Measurements from ENCODE around the gene ITPKB.
A peak's percentile ranks its signal among the peaks of the same experiment; 100 is the strongest.

The ITPKB gene

DNA sequence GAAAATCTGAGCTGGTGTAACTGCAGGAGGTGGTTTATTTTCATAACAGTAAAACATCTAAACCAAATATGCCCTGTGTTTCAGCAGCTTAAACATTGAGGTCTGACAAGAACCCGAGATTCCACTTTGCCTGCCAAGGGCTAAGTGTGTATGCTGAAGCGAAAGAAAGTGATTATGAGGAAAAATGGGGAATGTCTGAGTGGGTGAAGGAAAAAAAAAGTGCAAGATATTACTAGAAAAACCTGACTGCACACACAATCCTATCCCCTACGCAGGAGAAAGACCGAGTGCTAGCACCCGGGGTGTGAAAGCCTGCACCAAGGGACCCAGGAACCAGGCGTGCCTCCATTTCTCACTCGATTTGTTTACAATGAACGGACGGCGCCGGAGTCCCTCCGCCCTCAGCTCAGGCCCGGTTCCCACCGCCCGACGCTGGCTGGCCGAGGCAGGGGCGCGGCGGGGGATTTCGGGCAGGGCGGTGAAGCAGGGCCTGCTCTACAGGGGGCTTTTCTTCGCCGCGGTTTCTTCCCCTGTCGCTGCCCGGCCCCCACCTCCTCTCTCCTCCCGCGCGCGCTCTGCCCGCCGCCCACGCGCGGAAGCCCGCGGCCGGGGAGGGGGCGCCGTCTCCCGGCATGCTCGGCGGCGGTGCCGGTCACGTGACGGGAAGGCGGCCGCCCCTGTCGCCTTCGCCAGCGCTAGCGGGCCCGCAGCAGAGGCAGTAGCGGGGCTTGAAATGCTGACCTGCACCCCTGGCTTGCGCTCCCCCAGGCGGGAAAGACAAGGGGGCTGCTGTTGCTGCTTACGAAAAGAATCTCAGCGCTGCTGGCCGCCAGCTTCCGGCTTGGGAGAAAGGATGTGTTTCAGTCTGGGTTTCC is 35.9 kb downstream of the ITPKB start:
- peak; percentile 74 to 92 (median 84) for DNase-seq

DNA sequence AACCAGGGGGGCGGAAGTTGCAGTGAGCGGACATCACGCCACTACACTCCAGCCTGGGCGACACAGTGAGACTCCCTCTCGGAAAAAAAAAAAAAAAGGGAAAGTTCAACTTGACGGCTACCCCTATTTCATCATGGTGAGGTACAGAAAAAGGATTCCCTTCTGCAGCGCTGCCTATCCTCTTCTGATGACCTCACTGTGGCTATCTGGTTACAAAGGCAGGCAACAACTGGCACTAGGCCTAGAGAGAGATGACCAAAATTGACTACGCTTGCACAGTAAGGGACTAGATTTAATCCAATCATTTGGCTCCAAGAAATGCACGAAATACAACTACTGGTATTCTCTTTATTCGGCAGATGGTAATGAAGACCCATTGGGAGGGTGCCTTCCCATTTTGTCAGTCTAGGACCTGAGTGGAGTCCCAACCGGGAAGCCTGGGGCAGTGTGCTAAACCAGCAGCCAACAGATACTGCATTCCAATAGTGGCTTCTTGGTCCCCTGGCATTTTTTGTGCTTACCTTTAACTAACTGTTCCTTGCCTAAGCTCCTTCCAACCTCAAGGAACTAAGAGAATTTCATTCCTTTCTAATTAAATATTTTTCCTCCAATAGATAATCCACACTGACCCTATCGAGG is 36.6 kb downstream of the ITPKB start:
- DNase-seq = peak in 1 of 4 experiments; percentile 29

DNA sequence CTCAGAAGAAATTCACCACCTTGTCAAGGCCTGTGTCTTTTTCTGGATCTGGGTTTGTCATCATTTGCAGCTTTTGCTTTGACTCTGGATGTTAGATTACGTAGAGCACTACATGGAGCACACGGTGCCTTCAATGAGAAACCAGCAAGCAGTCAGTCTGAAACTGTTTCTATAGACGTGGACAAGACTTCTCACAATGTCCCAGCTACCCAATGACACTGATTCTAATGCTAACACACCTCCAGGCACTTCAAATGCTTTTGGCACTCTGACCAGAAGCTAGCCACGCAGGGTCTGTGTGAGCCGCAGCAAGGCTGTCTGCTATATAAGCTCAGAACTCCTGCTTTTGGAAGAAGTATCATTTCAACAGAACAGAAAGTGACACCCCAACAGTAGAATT is 38.2 kb downstream of the ITPKB start:
- no peak for DNase-seq

DNA sequence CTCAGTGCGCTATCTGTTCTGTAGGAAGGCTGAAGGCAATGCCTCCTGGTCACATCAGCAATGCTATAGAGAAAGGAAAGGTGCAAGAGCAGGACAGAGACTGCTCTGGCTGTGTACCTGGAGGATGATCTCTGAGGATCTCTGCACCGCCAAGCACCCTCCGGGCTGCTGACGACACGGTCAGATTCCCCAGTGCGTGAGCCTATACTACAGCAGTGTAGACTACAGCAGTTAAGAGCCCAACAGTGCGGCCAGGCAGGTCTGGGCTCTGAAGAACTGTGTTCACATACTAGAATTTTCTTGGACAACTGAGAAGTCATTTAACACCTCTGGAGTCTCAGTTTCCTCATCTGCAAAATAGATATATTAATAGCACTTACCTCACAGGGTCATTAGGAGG is 39.9 kb downstream of the ITPKB start:
- DNase-seq = no peak

DNA sequence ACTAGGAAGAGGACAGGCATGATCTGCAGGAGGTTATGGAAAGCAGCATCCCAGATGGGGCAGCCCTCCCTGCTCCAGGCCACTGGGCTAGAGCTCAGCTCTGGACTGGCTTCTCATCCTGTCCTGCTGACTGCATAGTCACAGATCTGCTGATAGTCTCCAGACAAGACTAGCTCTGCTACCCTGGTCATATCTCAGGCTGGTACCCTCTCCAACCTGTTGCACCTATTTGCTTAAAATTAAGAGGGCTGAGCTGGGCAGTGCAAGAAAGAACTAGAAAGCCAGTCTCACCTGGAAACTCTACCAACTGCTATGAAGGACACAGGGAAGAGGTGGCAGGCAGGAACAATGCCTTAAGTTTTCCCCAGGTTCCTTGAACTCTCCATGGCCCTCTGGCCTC is 40.4 kb downstream of the ITPKB start:
- no peak for DNase-seq

DNA sequence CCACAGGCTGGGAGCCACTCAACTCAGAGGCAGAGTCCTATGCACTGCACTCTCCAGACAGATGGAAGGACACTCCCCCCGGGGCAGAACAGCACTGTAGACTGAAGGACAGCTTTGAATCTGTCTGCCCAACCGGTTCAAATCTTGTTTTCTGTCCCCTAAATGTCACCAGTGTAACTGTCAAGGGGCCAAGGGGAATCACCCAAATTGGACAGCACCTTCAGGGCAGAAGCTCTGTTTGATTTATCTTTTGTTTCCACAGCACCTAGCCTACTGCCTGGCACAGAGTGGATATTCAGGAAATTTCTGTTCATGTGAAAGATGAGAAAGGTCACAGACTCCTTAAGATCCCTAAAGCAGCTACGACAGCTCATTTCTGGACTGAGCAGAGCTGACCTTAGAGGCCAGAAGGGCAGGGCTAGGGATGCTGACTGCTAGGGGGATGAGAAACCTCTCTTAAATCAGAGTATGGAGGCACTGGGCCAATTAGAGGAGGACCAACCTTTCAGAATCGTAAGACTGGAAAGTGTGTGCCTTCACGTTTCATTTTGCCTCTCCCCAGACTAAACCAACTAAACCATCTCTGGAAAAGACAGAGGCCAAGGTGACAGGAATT is 41.0 kb downstream of the ITPKB start:
- no peak for DNase-seq

DNA sequence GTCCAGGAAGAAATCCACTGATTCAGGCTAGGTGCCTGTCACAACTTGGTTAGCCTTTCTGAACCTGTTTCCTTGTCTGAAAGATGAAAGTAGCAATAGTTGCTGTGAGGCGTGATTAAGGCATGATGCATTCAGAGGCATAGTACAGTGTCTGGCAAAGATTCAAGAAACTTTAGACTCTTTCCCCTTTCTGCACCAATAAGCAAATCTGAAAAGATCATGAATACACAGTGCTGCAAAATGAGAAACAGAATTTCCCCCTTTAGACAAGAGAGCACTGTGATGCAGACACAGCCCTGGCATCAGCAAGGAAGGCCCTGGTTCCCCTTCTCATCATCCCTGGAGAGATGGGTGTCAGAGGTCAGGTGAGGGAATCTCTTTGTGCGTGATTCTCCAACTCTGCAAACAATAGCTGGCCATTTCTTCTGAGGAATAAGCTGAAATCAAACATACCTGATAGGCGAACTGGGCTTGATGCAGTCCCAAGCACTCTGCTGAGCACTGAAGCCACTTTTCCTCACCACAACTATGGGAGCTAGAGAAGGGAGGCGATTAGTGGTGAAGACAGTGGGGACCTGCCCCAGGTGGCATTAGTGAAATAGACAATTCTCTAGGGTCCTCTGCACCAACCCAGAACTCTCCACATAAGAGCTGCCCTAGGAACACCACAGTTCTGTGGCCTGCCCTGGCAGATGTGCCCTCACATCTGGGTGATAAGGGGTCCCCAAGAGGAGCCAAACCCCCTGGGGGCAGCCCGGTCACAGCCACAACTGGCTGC is 41.7 kb downstream of the ITPKB start:
- peak; percentile 37 to 78 (median 57) for DNase-seq

DNA sequence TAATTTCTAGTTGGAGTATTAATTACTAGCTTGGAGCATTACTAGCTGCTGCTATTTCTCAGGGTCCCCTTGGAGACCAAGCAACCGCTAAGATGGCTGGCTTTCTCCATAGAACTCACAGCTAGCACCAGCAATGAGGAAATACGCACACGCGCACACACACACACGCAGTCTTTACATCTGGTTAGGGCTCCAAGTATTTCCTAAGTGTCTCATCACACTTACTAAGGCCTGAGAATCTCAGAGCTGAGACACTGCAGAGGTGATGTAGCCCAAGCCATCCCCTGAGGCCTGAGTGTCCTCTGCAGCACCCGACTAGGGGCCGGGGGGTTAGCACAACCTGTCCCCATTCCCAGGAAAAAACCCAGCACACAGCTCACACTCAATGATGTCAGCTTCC is 42.5 kb downstream of the ITPKB start:
- no peak for DNase-seq

DNA sequence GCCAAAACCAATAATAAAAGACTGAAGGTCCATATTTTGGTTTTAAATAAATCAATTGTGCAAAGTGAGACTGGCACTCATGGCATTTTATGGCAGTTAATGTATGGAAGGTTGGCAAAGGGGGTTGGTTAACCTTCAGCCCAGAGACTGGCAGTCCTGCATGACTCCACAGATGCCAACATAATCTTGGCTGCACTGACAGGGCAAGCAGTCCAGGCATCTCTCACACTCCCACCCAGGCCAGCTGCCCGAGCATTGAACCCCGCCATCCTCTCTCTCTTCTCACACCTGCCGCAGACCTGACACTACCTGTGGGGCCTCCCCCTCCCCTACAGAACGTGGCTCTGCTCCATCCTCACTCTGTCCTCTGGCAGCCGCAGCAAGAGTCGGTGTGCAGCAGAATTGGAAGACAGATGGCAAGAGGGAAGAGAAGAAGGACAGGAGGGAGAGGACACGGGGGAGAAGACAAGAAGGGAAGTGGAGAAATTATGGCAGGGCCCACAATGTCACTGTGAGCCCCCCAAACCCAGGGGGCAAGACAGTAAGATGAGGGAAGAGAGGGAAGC is 43.7 kb downstream of the ITPKB start:
- no peak for DNase-seq

DNA sequence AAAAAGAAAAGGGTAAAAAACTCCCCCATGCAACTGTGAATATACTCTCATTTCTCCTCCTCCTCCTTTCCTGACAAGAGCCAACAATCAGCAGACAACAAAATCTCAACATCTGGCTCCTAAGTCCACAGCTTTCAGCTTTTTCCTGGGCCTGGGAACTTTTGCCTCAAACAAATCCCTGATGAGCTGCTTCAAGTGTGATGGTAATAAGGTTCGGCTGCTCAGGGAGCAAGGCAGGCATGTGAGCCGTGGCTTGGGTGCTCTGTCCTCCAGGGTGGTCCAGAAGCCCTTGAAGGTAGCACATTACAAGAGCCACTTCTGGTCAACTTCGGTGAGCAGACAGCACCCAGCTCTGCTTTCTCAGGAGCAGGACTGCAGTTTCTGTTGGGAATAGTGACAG is 46.3 kb downstream of the ITPKB start:
- DNase-seq = no peak

DNA sequence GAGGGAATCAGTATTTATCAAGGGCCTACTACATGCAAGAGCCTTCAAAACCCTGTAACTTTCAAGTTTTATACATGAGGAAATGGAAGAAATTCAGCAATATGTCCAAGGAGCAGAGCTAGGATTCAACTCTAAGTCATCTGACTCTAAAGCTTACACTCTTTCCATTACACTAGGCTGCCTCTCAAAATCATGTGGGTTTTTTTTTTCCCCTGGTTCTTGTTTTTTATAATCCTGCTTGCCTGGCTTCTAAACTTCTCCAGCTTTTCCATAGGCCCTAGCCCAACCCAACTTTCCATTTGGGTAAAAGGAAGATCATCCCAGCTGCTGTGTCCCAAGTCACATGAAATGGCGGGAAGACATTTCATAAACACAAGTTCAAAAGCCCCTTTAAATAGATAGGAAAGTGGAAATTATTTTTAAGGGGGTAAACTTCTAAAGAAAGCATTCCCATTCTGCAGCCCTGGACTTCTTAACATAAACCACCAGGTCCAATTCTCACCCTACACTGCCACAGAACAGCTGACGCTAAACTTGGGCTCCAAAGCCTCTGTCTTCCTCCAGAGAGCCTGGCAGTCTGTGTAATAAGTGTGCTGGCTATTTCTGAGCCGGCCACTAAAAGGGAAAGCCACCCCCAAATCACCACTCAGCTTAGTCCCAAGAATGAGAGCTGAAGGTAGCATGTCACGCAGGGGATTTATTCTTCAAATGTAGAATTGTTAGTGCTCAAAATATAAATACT is 46.9 kb downstream of the ITPKB start:
- peak in 3 of 4 experiments; percentile 41 to 62 (median 56) for DNase-seq

DNA sequence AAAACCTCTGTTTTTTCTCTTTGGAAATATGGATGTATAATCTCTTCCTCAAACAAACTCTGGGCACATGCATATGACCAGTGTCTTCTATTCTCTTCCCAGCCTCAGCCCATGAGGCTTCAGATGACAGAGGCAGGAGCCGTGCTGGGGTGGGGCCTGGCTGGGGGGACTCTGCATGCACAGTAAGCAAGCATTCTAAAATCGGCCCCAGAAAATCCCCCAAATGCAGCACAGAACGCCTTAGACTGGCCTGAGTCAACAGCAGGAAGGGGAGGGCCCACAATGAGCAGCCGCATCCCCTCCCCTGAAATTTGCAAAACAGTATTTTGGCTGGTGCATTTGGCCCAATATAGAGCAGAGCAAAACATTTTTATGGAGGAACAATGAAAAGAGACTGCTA is 47.8 kb downstream of the ITPKB start:
- peak in 2 of 4 experiments; percentile 41 to 45 for DNase-seq

DNA sequence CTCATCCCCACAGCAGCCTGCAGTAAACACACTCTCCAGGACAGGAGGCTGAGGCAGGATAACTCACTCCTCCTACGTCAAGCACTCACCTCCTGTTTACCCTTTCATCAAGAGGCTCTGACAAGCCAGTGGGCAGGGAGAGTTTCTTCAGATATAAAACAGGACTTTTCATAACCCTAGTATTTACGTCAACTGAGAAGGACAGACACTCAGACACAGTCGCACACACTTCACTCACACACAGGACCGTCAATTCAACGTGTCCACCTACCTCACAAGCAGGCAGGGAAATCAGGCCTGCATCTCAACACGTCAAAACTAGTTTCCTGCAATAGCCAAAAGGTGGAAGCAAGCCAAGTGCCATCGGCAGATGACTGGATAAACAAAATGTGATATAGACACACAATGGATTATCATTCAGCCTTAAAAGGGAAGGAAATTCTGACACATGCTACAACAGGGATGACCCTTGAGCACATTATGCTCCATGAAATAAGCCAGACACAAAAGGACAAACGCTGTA is 48.6 kb downstream of the ITPKB start:
- DNase-seq = peak in 2 of 4 experiments; percentile 48 to 60

DNA sequence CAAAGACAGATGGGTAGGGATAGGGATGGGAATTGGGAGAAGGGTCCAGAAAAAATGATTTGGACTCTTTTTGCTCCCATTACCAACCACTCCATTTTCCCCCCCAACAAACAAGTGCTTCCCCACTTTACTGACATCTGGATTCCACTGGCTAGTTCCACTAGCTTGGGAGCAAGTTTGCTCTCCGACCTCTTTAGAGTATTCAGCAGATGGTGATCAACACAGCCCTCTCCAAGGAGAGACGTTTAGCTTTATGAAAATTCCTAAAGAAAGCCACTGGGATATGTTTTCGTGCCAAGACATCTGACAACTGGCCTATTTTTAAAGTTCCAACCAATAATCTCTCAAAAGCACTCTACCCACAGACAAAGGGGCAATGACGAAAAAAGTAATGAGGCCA is 50.3 kb downstream of the ITPKB start:
- no peak for DNase-seq

DNA sequence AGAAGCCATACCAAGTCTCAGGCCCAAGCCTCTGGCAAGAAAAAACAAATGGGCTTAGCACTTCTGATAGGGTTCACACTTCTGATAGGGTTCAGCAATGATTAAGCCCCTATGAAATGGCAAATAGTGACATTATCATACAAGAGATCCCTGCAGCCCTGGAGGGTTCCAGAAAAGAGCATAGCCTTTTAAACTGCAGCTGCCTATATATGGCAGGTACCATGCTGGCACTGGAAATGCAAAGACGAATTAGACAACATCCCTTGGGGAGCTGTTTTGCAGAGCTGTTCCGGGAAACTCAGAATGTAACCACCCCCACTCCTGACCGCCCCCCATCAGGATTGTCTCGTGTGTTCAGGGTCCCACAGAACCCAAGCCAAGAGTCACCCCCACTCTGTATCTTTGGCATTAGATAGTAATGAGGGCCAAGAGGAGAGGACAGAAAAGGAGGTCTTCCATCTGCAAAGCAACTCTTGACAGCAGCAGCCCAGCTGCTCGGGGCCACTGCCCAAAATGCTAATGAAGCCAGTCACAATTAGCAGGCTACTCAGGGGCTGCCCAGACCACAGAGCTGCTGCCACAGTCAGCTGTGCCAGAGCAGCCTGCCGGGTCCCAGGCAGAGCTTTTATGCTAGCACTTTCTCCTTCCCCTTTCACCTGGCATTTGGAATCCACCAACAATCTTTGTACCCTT is 50.9 kb downstream of the ITPKB start:
- no peak for DNase-seq

DNA sequence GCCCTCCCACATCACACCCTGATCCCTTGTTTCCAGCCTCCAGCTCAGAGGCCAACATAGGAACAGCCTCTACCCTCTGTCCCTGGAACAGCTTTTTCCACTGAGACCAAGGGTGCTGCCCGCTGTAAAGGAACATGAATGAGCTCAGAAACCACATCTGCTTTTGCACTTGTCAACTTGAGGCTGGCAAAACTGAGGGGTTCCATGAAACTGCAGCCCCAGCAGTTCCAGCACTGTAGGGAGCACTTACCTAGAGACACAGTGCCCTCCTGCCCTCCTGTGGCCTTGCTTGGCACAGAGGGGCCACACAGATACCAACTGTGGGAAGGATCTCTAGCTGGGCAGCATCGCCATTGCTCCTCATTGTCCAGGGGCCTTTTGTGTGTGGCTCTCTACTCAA is 51.7 kb downstream of the ITPKB start:
- peak in 3 of 4 experiments; percentile 46 to 57 (median 50) for DNase-seq

DNA sequence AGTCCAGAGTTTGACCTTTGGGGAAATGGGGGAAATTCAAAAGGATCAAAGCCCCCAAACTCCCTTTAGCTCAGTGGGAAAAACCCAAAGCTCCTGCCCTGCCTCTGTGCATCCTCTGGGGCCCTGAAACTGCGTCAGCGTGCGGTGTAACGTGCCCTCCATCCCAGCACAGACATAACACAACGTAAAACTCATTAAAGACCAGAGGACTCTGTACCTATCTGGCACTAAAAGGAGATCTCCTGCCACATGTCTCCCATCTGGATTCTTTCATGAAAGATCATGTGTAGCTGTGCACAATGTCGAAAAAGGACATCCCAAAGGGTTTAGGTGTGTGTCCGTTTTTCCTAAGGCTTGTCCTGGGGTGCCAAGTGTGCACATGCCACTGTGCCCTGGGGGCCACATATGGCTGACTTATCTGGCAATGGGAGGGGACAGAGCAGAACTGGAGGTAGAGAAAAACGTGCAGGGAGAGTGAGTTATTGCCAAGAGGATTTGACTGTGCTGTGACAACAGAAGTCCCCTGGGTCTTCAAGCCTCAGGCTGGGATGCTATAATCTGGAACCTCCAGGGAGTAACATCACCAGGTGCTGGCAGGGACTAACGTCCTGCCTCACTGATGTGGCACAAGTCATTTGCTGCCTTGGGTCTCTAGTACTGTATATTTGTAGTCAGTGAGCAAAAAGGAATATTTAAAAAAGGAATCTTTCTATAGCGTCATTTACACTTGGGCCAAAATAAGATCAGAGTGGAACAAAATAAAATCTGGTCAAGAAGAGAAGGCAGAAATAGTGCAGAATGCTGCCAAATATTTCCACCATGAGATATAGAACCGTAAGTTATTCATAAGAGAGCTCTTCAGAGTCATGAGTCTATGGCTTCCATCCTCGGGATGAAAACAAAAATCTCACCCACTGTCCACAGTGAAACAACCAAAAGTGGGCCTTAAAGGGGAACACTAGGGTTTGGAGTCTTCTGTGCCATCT is 52.3 kb downstream of the ITPKB start:
- no peak for DNase-seq

DNA sequence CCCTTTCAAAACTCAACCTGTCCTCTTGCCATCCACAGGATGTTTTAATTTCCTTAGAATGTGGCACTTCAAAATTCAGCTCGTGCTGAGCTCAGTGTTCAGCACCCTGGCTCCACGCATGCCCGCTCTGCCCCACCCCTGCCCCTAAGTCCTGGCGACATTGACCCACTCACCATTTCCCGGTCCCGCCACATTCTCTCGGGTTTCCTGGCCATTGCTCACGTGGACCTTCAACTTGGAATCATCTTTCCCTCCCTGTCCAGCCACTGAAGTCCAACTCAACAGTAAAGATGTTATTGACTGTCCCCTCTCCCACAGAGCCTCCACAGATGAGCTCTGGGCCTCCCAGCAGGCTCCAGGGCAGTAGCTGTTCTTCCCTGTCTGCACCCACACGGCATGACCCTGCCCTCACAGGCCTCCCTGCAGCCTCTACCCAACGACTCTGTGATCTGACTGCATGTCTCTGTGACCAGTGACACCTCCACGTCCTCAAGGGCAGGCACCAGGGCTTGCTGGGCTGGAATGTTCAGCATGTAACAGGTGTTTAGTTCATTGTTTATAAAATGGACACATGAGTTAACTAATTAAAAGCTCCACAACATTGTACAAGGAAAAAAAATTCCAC is 53.8 kb downstream of the ITPKB start:
- no peak for DNase-seq

DNA sequence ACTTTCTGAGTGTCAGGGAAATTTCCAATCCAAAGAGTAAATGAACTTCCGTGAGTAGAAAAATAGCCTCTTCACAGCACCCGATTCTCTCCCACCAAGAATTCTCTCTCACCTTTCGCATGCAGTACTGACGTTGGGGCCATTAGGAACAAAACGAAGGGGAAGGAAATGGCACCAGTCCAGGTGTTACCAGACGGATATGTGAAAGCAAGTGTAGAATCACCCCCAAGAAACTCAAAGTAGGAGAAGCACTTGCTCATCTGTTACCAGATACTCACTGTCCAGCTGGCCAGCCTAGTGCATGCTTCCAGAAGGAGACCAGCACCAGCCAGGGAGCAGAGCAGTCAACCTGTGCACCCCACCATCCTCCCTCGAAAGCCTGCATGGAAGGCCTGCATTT is 55.1 kb downstream of the ITPKB start:
- DNase-seq = no peak
